ENCODE measurements around the gene PIP5K1B. TPM values are rescaled to one million over a fixed set of nuclear protein-coding genes. Genes with fewer than 3 reads are reported as not detected.
A peak's percentile ranks its signal among the peaks of the same experiment; 100 is the strongest.

Gene PIP5K1B, protein sequence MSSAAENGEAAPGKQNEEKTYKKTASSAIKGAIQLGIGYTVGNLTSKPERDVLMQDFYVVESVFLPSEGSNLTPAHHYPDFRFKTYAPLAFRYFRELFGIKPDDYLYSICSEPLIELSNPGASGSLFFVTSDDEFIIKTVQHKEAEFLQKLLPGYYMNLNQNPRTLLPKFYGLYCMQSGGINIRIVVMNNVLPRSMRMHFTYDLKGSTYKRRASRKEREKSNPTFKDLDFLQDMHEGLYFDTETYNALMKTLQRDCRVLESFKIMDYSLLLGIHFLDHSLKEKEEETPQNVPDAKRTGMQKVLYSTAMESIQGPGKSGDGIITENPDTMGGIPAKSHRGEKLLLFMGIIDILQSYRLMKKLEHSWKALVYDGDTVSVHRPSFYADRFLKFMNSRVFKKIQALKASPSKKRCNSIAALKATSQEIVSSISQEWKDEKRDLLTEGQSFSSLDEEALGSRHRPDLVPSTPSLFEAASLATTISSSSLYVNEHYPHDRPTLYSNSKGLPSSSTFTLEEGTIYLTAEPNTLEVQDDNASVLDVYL
- 1 to 10 TPM; 1.5 to 2.3 TPM for total RNA-seq

GRCh38 chr9:68704814-68705530 is at the start of gene PIP5K1B:
Gene PIP5K1B, plus strand, starts transcription at chr9:68705240. Its CDS starts 117,375 bp downstream, at chr9:68822615.
- Mint-ChIP-seq H3K27ac (peak within 1 kb of the TSS; percentile 18), H3K36me3 (ENCODE audit: low read depth) (no peaks in the 10 kb centered on the region), H3K4me3 (peak within 1 kb of the TSS; percentile 79), H3K4me1 (peaks cover 19% of the 10 kb centered on the region), H3K9me3 (no peaks in the 10 kb centered on the region), H3K27me3 (peaks cover 71% of the 10 kb centered on the region)
- DNase-seq, result peak; percentile 63
- POLR2A ChIA-PET, result no interaction called here
- CTCF ChIA-PET, result interaction anchor here (1.0 to 1.5 kb wide), 3 partner anchors 15 to 324 kb away, joined by 3 to 5 read pairs (median 3); no protein-coding TSS in a partner anchor

DNA sequence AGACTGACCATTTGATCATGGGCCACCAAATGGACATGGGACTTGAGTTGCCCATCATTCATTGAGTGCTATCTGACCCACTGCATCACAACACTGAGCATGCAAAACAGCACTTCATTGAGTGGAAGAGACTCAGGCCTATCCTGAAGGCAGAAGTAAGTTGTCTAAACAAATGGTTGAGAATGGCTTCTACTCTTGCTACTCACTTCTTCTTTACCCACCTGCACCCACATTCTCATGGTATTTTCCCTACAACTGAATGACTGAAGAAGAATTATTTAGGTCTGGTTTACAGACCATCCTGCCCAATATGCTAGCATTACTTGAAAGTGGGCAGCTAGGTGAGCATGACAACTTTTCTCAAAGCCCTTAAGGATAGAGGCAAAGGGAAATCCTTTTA is 41.0 kb upstream of the PIP5K1B start:
- no peaks in the 10 kb centered on the region for H3K4me1 Mint-ChIP-seq
- no peaks in the 10 kb centered on the region for H3K36me3 Mint-ChIP-seq (ENCODE audit: low read depth)
- H3K4me3 Mint-ChIP-seq, result no peak overlapping the region
- CTCF ChIA-PET, result no interaction called here
- peaks cover 7% of the 10 kb centered on the region for H3K27me3 Mint-ChIP-seq
- POLR2A ChIA-PET, result no interaction called here
- no peak for DNase-seq
- no peak overlapping the region for H3K27ac Mint-ChIP-seq
- H3K9me3 Mint-ChIP-seq, result no peaks in the 10 kb centered on the region

DNA sequence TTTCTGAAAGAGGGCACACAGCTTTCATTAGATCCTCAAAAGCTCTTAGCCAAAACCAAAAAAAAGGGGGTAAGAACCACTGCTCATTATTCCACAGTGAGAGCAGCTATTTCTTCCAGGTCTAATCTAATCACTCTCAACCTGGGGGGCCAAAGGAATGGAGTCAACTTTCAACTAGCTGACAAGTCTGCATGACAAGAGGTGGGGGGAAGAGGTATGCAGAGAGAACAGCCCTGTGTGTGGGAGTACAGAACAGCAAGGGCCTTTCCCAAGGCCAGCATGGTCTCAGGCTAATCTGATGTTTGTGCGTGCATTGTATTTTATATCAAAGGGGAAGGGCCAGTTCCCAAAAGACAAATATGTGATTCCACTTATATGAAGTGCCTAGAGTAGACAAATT is 36.9 kb upstream of the PIP5K1B start:
- no peaks in the 10 kb centered on the region for H3K36me3 Mint-ChIP-seq (ENCODE audit: low read depth)
- ChIA-PET POLR2A (no interaction called here), CTCF (no interaction called here)

DNA sequence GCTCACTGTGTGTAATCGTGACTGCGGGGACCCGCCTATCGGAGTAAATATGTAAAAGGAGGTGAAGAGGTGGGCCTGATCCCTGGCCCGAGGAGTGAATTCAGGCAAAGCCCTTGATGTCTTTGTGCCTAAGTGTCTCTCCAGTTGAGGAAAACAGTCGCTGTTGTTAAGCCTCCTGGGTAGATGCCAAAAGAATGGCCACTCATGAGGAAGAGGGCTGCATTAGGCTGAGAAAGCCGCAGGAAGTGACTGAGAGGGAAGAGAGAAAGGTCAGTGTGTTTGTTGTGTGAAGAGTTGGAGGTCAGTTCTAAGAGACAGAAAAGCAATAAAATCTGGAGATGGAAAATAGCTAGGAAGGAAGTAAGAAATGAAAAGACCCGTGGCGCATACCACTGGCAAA is 35.8 kb upstream of the PIP5K1B start:
- CTCF ChIA-PET, result no interaction called here
- no peaks in the 10 kb centered on the region for H3K4me1 Mint-ChIP-seq
- H3K4me3 Mint-ChIP-seq, result no peak overlapping the region
- POLR2A ChIA-PET, result no interaction called here
- H3K27me3 Mint-ChIP-seq, result peaks cover 7% of the 10 kb centered on the region
- DNase-seq, result no peak
- no peaks in the 10 kb centered on the region for H3K36me3 Mint-ChIP-seq (ENCODE audit: low read depth)
- H3K9me3 Mint-ChIP-seq, result no peaks in the 10 kb centered on the region
- no peak overlapping the region for H3K27ac Mint-ChIP-seq

More for the DNA sequence above, 36.9 kb upstream of the PIP5K1B start:
- no peak overlapping the region for H3K4me3 Mint-ChIP-seq
- no peaks in the 10 kb centered on the region for H3K9me3 Mint-ChIP-seq
- H3K27ac Mint-ChIP-seq, result no peak overlapping the region
- DNase-seq, result no peak
- H3K27me3 Mint-ChIP-seq, result peaks cover 5% of the 10 kb centered on the region
- H3K4me1 Mint-ChIP-seq, result no peaks in the 10 kb centered on the region

DNA sequence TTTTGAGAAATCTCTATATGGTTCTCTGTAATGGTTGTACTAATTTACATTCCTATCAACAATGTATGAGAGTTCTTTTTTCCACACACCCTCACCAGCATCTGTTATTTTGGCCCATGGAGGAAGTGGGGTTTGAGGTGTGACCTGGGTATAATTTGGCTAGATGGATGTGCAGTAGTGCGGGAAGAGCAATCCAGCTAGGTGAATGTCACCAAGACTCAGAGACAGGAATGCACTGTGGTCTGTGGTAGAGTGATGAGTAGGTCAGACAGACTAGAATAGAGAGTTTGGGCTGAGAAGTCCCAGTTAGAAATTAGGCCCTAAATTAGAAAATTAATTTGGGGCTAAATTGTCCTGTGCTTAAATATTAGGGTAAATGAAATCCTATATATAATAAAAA is 32.8 kb upstream of the PIP5K1B start:
- no peak overlapping the region for H3K4me3 Mint-ChIP-seq
- ChIA-PET CTCF (interaction anchor here (0.8 to 1.2 kb wide), 2 partner anchors 11 to 89 kb away, joined by 3 to 4 read pairs; no protein-coding TSS in a partner anchor), POLR2A (no interaction called here)
- no peak for DNase-seq
- H3K4me1 Mint-ChIP-seq, result no peaks in the 10 kb centered on the region
- no peak overlapping the region for H3K27ac Mint-ChIP-seq
- H3K36me3 Mint-ChIP-seq (ENCODE audit: low read depth), result no peaks in the 10 kb centered on the region
- H3K27me3 Mint-ChIP-seq, result peaks cover 26% of the 10 kb centered on the region
- H3K9me3 Mint-ChIP-seq, result no peaks in the 10 kb centered on the region

- no peak for DNase-seq
- ChIA-PET POLR2A (no interaction called here), CTCF (interaction anchor here (0.8 to 1.2 kb wide), 2 partner anchors 10 to 90 kb away, joined by 3 to 4 read pairs; no protein-coding TSS in a partner anchor)
- H3K27ac Mint-ChIP-seq, result no peak overlapping the region
- no peaks in the 10 kb centered on the region for H3K36me3 Mint-ChIP-seq (ENCODE audit: low read depth)
- no peaks in the 10 kb centered on the region for H3K9me3 Mint-ChIP-seq
- H3K4me3 Mint-ChIP-seq, result no peak overlapping the region
- H3K27me3 Mint-ChIP-seq, result peaks cover 27% of the 10 kb centered on the region
- H3K4me1 Mint-ChIP-seq, result no peaks in the 10 kb centered on the region
These were observed 32.4 kb upstream of the PIP5K1B start for GRCh38 chr9:68672625-68673024.

- ChIA-PET POLR2A (no interaction called here), CTCF (no interaction called here)
- no peak overlapping the region for H3K27ac Mint-ChIP-seq
- no peaks in the 10 kb centered on the region for H3K9me3 Mint-ChIP-seq
- no peaks in the 10 kb centered on the region for H3K36me3 Mint-ChIP-seq (ENCODE audit: low read depth)
- peaks cover 3% of the 10 kb centered on the region for H3K4me1 Mint-ChIP-seq
- H3K4me3 Mint-ChIP-seq, result no peak overlapping the region
- no peak for DNase-seq
- H3K27me3 Mint-ChIP-seq, result peaks cover 31% of the 10 kb centered on the region
These were observed 26.6 kb upstream of the PIP5K1B start for GRCh38 chr9:68678430-68678829.

DNA sequence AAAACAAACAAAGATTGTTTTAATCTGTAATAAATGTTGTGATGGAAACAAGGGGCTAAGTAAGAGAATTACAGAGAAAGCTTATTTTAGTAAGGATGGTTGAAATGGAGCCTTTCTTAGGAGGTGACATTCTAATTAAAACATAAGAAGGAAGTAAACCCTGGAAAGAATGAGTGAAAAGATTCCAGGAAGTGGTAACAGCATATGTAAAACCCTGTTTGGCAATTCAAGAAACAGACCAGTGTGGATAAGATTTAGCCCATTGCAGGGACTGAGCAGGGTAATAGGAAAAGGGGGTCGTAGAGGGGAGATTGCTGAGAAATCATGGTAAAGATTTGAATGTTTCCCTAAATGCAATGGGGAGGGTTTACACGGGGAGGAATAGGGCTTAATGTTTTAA is 21.6 kb upstream of the PIP5K1B start:
- DNase-seq, result no peak
- ChIA-PET CTCF (interaction anchor here (1.6 kb wide), 1 partner anchor 11 kb away, joined by 4 read pairs; no protein-coding TSS in a partner anchor), POLR2A (no interaction called here)
- H3K4me1 Mint-ChIP-seq, result peaks cover 4% of the 10 kb centered on the region
- H3K9me3 Mint-ChIP-seq, result no peaks in the 10 kb centered on the region
- no peaks in the 10 kb centered on the region for H3K36me3 Mint-ChIP-seq (ENCODE audit: low read depth)
- H3K27me3 Mint-ChIP-seq, result peaks cover 31% of the 10 kb centered on the region
- no peak overlapping the region for H3K4me3 Mint-ChIP-seq
- H3K27ac Mint-ChIP-seq, result no peak overlapping the region

GRCh38 chr9:68685213-68685612 is 19.8 kb upstream of the PIP5K1B start:
- H3K4me3 Mint-ChIP-seq, result no peak overlapping the region
- peaks cover 4% of the 10 kb centered on the region for H3K4me1 Mint-ChIP-seq
- H3K9me3 Mint-ChIP-seq, result no peaks in the 10 kb centered on the region
- DNase-seq, result no peak
- POLR2A ChIA-PET, result interaction anchor here (0.8 kb wide), 2 partner anchors 18 to 94 kb away, joined by 3 read pairs; a partner anchor contains a TSS
- H3K27me3 Mint-ChIP-seq, result peaks cover 35% of the 10 kb centered on the region
- no peak overlapping the region for H3K27ac Mint-ChIP-seq
- no peaks in the 10 kb centered on the region for H3K36me3 Mint-ChIP-seq (ENCODE audit: low read depth)
- CTCF ChIA-PET, result interaction anchor here (1.0 kb wide), 1 partner anchor 124 kb away, joined by 3 read pairs; no protein-coding TSS in a partner anchor

GRCh38 chr9:68685770-68686169 is 19.3 kb upstream of the PIP5K1B start:
- Mint-ChIP-seq H3K9me3 (no peaks in the 10 kb centered on the region), H3K27me3 (peaks cover 36% of the 10 kb centered on the region), H3K27ac (no peak overlapping the region), H3K4me3 (no peak overlapping the region), H3K4me1 (peaks cover 4% of the 10 kb centered on the region), H3K36me3 (ENCODE audit: low read depth) (no peaks in the 10 kb centered on the region)
- ChIA-PET CTCF (interaction anchor here (1.0 kb wide), 2 partner anchors 100 to 125 kb away, joined by 3 read pairs; no protein-coding TSS in a partner anchor), POLR2A (interaction anchor here (0.8 kb wide), 1 partner anchor 94 kb away, joined by 3 read pairs; a partner anchor contains a TSS)
- peak; percentile 32 for DNase-seq

DNA sequence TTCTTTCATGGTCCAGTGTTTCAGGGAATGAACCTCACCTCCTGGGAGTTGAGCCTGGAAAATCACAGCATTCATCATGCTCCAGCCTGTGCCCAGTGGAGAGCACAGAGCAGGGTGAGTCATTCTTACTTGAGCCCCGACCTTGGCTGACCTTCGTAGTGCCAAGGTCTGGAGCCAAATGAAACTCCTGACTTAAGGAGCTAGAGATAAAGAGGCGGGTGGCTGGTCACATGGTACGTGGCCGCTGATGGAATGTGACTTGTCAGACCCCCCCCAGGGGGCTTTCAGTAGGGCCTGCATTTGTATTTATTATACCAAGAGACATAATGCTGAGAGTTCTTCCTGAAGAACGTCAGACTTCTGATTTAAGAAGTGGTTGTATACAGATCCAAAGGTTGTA is 15.0 kb upstream of the PIP5K1B start:
- no peak for DNase-seq
- H3K27me3 Mint-ChIP-seq, result peaks cover 48% of the 10 kb centered on the region
- POLR2A ChIA-PET, result no interaction called here
- no peak overlapping the region for H3K4me3 Mint-ChIP-seq
- H3K4me1 Mint-ChIP-seq, result no peaks in the 10 kb centered on the region
- CTCF ChIA-PET, result interaction anchor here (0.9 kb wide), 1 partner anchor 15 kb away, joined by 3 read pairs; the partner anchor contains the start of gene PIP5K1B
- H3K27ac Mint-ChIP-seq, result no peak overlapping the region
- H3K36me3 Mint-ChIP-seq (ENCODE audit: low read depth), result no peaks in the 10 kb centered on the region
- H3K9me3 Mint-ChIP-seq, result no peaks in the 10 kb centered on the region

GRCh38 chr9:68692519-68692918 is 12.5 kb upstream of the PIP5K1B start:
- peaks cover 49% of the 10 kb centered on the region for H3K27me3 Mint-ChIP-seq
- no peaks in the 10 kb centered on the region for H3K4me1 Mint-ChIP-seq
- ChIA-PET CTCF (no interaction called here), POLR2A (no interaction called here)
- H3K27ac Mint-ChIP-seq, result no peak overlapping the region
- H3K9me3 Mint-ChIP-seq, result no peaks in the 10 kb centered on the region
- no peaks in the 10 kb centered on the region for H3K36me3 Mint-ChIP-seq (ENCODE audit: low read depth)
- DNase-seq, result no peak
- H3K4me3 Mint-ChIP-seq, result no peak overlapping the region

DNA sequence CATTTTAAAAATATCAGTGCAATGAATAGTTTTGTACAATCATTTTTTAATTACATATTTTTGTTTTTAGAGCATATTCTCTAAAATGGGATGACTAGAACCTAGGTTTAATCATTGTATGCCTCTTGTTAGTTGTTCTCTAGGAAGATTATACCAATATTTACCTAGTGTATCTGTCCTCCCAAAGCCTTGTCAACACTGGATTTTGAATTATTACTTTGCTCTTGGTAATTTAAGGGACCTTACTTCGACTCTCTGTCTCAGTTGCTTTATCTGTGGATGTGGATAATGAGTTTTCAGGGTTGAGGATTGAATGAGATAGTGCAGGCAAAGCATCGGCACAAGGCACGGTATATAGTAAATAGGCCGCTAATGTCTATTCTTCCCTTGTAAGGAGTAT is 10.9 kb upstream of the PIP5K1B start:
- no peak overlapping the region for H3K27ac Mint-ChIP-seq
- no peaks in the 10 kb centered on the region for H3K4me1 Mint-ChIP-seq
- ChIA-PET POLR2A (no interaction called here), CTCF (no interaction called here)
- no peaks in the 10 kb centered on the region for H3K9me3 Mint-ChIP-seq
- peaks cover 55% of the 10 kb centered on the region for H3K27me3 Mint-ChIP-seq
- H3K4me3 Mint-ChIP-seq, result no peak overlapping the region
- DNase-seq, result no peak
- no peaks in the 10 kb centered on the region for H3K36me3 Mint-ChIP-seq (ENCODE audit: low read depth)

All from activated CD4-positive, alpha-beta memory T cell treated with anti-CD3 and anti-CD28 coated beads, Interleukin-2, amount 10 ng/mL, durations not matched to agents 7 days and 5 days (primary cell).